Measurements from ENCODE around the gene CCDC167. TPM values are rescaled to one million over a fixed set of nuclear protein-coding genes. Genes with fewer than 3 reads are reported as not detected.

Gene CCDC167
- total RNA-seq, 1 experiment from 2014 or later, result 31.5 TPM

DNA sequence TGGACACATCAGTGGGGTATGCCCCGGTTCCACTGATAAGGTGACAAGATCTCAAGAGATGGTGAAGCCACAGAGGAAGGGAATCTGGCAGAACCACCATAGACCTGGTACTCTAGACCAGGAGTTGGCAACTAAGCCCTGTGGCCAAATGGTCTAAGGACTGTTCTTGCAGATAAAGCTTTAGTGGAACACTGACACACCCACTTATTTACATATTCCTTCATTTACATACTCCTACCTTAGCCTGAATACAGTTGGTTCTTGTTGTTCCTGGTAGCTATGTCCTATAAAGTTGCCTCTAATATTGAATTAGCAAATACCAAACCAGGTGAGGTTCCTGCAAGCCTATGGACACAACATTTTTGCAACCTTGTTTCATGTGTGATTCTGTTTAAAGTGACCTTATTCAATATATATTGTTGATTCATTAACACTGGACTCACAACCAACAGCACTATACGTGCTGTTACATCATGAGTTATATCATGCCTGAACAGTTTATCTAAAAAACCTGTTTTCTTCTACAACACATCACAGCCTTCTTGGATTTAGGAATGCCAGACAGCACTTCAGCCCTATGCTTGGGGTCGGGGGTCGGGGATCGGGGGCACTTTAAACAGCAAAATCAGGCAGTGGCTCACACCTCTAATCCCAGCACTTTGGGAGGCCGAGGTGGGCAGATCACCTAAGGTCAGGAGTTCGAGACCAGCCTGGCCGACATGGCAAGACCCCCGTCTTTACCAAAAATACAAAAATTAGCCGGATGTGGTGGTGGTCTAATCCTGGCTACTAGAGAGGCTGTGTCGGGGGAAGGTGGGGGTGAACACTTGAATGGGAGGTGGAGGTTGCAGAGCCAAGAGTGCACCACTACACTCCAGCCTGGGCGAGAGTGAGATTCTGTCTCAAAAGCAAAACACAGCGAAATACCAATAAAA, 2.5 kb downstream of the CCDC167 start:
- CTCF ChIA-PET, result no interaction called here
- H3K9me3 ChIP-seq (ENCODE audit: low read depth, low read length, poor library complexity, severe bottlenecking), result no peaks in the 10 kb centered on the region
- DNase-seq (ENCODE audit: low spot score), result no peak
- no peak overlapping the region for H3K4me3 ChIP-seq (ENCODE audit: low read depth, low read length, poor library complexity, severe bottlenecking)
- POLR2A ChIA-PET (ENCODE audit: low non-redundant PET), result no interaction called here
- H3K27ac ChIP-seq (ENCODE audit: low read depth, low read length, poor library complexity, severe bottlenecking), result no peak overlapping the region
- H3K4me1 ChIP-seq (ENCODE audit: insufficient read depth, low read length, poor library complexity, severe bottlenecking), result peaks cover 11% of the 10 kb centered on the region
- BruUV-seq (replicated peaks), result no TSS peak
- no peaks in the 10 kb centered on the region for H3K27me3 ChIP-seq (replicated peaks; ENCODE audit: insufficient read depth, low read depth, low read length, poor library complexity)
- intact Hi-C loops (cut with micrococcal nuclease; ENCODE audit: unreplicated experiment), result no loop called here
- no peaks in the 10 kb centered on the region for H3K36me3 ChIP-seq (ENCODE audit: insufficient read depth, low read length, poor library complexity, severe bottlenecking)
- no peak for TF ChIP-seq EZH2 (IDR thresholded peaks at IDR 0.05; ENCODE audit: borderline replicate concordance, low read depth, low read length, poor library complexity, severe bottlenecking)
- TF ChIP-seq, protein P1, sequence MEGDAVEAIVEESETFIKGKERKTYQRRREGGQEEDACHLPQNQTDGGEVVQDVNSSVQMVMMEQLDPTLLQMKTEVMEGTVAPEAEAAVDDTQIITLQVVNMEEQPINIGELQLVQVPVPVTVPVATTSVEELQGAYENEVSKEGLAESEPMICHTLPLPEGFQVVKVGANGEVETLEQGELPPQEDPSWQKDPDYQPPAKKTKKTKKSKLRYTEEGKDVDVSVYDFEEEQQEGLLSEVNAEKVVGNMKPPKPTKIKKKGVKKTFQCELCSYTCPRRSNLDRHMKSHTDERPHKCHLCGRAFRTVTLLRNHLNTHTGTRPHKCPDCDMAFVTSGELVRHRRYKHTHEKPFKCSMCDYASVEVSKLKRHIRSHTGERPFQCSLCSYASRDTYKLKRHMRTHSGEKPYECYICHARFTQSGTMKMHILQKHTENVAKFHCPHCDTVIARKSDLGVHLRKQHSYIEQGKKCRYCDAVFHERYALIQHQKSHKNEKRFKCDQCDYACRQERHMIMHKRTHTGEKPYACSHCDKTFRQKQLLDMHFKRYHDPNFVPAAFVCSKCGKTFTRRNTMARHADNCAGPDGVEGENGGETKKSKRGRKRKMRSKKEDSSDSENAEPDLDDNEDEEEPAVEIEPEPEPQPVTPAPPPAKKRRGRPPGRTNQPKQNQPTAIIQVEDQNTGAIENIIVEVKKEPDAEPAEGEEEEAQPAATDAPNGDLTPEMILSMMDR (conservative IDR thresholded peaks at IDR 0.05; ENCODE audit: low read depth, low read length), result no peak

DNA sequence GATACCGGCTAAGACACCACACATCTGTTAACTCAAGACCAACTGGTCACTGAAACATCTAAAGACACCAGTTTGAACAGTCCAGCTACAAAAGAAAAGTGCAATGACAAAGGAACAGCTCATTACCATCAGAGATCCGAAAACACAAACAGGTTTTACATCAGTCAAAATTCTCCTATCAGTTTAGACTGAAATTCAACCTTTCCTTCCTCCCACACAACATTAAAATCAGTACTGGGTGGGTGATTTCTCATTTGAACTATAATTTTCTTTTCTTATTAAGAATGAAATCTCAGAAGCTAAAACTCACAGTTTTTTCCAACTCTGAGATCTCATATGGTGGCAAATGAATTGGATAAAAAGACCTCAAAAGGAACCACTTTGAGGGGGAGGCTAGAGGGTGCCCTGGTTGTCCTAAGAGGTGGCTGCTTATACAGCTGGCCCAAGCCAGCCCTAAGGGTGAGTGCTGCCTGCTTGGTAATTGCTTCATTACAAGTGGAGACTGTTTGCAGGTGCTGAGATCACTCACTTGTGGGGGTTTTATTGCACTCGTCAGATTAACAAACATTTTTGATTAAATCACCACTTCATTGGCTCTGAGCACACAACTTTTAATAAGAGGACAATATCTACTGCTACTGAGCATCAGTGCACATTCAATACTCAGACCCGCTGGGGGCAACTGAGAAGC, 4.3 kb downstream of the CCDC167 start:
- ChIA-PET POLR2A (ENCODE audit: low non-redundant PET) (interaction anchor here (0.7 kb wide), 1 partner anchor 1353 kb away, joined by 5 read pairs; no protein-coding TSS in a partner anchor), CTCF (no interaction called here)

DNA sequence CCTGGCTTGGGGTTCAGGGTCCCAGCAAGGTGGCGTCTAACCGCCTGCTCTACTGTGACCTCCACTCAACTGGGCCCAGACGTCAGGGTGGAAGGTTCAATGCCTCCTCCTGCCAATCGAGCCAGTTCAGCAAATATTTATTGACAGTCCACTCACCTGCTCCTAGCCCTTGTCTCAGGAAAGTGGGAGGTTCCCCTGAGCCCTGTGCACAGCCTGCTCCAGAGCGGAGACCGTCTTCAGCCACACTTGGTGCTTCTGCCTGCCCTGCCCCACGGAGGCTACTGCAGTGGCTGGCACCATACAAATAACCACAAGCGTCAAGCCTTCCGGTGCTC, 6.1 kb downstream of the CCDC167 start:
- BruUV-seq (replicated peaks), result no TSS peak
- CTCF ChIA-PET, result no interaction called here

More for the DNA sequence above, 4.3 kb downstream of the CCDC167 start:
- intact Hi-C loops (cut with micrococcal nuclease; ENCODE audit: unreplicated experiment), result no loop called here
- no peak for DNase-seq (ENCODE audit: low spot score)
- Histone ChIP-seq H3K4me3 (ENCODE audit: low read depth, low read length, poor library complexity, severe bottlenecking) (no peak overlapping the region), H3K27me3 (replicated peaks; ENCODE audit: insufficient read depth, low read depth, low read length, poor library complexity) (no peaks in the 10 kb centered on the region), H3K27ac (ENCODE audit: low read depth, low read length, poor library complexity, severe bottlenecking) (no peak overlapping the region), H3K36me3 (ENCODE audit: insufficient read depth, low read length, poor library complexity, severe bottlenecking) (no peaks in the 10 kb centered on the region), H3K9me3 (ENCODE audit: low read depth, low read length, poor library complexity, severe bottlenecking) (no peaks in the 10 kb centered on the region), H3K4me1 (ENCODE audit: insufficient read depth, low read length, poor library complexity, severe bottlenecking) (peaks cover 11% of the 10 kb centered on the region)
- TF ChIP-seq, protein P1 (conservative IDR thresholded peaks at IDR 0.05; ENCODE audit: low read depth, low read length), result no peak
- no peak for TF ChIP-seq EZH2 (IDR thresholded peaks at IDR 0.05; ENCODE audit: borderline replicate concordance, low read depth, low read length, poor library complexity, severe bottlenecking)
- no TSS peak for BruUV-seq (replicated peaks)

More for the DNA sequence above, 6.1 kb downstream of the CCDC167 start:
- H3K4me3 ChIP-seq (ENCODE audit: low read depth, low read length, poor library complexity, severe bottlenecking), result no peak overlapping the region
- no peak for TF ChIP-seq EZH2 (IDR thresholded peaks at IDR 0.05; ENCODE audit: borderline replicate concordance, low read depth, low read length, poor library complexity, severe bottlenecking)
- TF ChIP-seq, protein P1 (conservative IDR thresholded peaks at IDR 0.05; ENCODE audit: low read depth, low read length), result no peak
- H3K27ac ChIP-seq (ENCODE audit: low read depth, low read length, poor library complexity, severe bottlenecking), result no peak overlapping the region
- no peaks in the 10 kb centered on the region for H3K27me3 ChIP-seq (replicated peaks; ENCODE audit: insufficient read depth, low read depth, low read length, poor library complexity)
- peaks cover 20% of the 10 kb centered on the region for H3K4me1 ChIP-seq (ENCODE audit: insufficient read depth, low read length, poor library complexity, severe bottlenecking)
- no peak for DNase-seq (ENCODE audit: low spot score)
- POLR2A ChIA-PET (ENCODE audit: low non-redundant PET), result no interaction called here
- H3K9me3 ChIP-seq (ENCODE audit: low read depth, low read length, poor library complexity, severe bottlenecking), result no peaks in the 10 kb centered on the region
- intact Hi-C loops (cut with micrococcal nuclease; ENCODE audit: unreplicated experiment), result no loop called here
- H3K36me3 ChIP-seq (ENCODE audit: insufficient read depth, low read length, poor library complexity, severe bottlenecking), result no peaks in the 10 kb centered on the region

Data from A673 (cell line).